HAP-1 (cell line): ENCODE results near the gene ADA.

Experiments
- DNase-seq, 2 experiments: peaks; one replicate each; pipeline ENCODE4 v3.0.0-alpha.2; 2016 to 2020; ENCODE audit warnings: low spot score in 2 of 2
- H3K27me3 ChIP-seq: fragments of 250-450 bp; sonication (Bioruptor Pico); 2 replicates; pipeline ENCODE4 v1.5.1; 2020; ENCODE audit warnings: low read depth, mild to moderate bottlenecking, moderate library complexity
- H3K36me3 ChIP-seq: fragments of 250-450 bp; sonication (Bioruptor Pico); replicated peaks from 2 replicates; pipeline ENCODE4 v1.5.1; 2020; ENCODE audit warnings: mild to moderate bottlenecking
- H3K4me1 ChIP-seq: fragments of 250-450 bp; sonication (Bioruptor Pico); 2 replicates; pipeline ENCODE4 v1.5.1; 2020; ENCODE audit warnings: mild to moderate bottlenecking
- H3K4me3 ChIP-seq: fragments of 250-450 bp; sonication (Bioruptor Pico); 2 replicates; pipeline ENCODE4 v1.5.1; 2020; ENCODE audit warnings: mild to moderate bottlenecking, moderate library complexity
- H3K9me3 ChIP-seq: fragments of 250-450 bp; sonication (Bioruptor Pico); 2 replicates; pipeline ENCODE4 v1.5.1; 2020; ENCODE audit warnings: mild to moderate bottlenecking, moderate library complexity
- in situ Hi-C: fragments of 300-500 bp; cut with MboI; formaldehyde crosslinking; loops from 3 replicates; pipeline ENCODE4 v1.14.3; 2020; ENCODE audit warnings: low sequenced_read_pairs, inconsistent platforms, mixed read lengths

Gene ADA

GRCh38 chr20:44633872-44634600 is 17.5 kb downstream of the ADA start:
- Histone ChIP-seq H3K27me3 (no peaks in the 10 kb centered on the region), H3K36me3 (no peaks in the 10 kb centered on the region; the same call in 1 of the 2 replicates), H3K9me3 (no peaks in the 10 kb centered on the region), H3K4me3 (no peak overlapping the region), H3K4me1 (peaks cover 4% of the 10 kb centered on the region; the same call in 1 of the 2 replicates)
- DNase-seq: no peak
- in situ Hi-C loops: no loop called here

GRCh38 chr20:44633187-44633810 is 18.2 kb downstream of the ADA start:
- Histone ChIP-seq H3K4me3 (no peak overlapping the region), H3K36me3 (no peaks in the 10 kb centered on the region; the same call in 1 of the 2 replicates), H3K4me1 (peaks cover 4% of the 10 kb centered on the region; the same call in 1 of the 2 replicates), H3K9me3 (no peaks in the 10 kb centered on the region), H3K27me3 (no peaks in the 10 kb centered on the region)
- DNase-seq: no peak
- in situ Hi-C loops: no loop called here

- no peaks in the 10 kb centered on the region for H3K27me3 ChIP-seq
- H3K4me3 ChIP-seq: no peak overlapping the region
- H3K4me1 ChIP-seq: peaks cover 4% of the 10 kb centered on the region; the same call in 1 of the 2 replicates
- in situ Hi-C loops: no loop called here
- no peaks in the 10 kb centered on the region; the same call in 1 of the 2 replicates for H3K36me3 ChIP-seq
- H3K9me3 ChIP-seq: no peaks in the 10 kb centered on the region
- no peak for DNase-seq
These were observed 19.3 kb downstream of the ADA start for GRCh38 chr20:44632103-44632752.

GRCh38 chr20:44630297-44630696 is 21.2 kb downstream of the ADA start:
- no peak for DNase-seq
- no peaks in the 10 kb centered on the region for H3K27me3 ChIP-seq
- H3K9me3 ChIP-seq: no peaks in the 10 kb centered on the region
- H3K4me3 ChIP-seq: no peak overlapping the region
- H3K4me1 ChIP-seq: peaks cover 4% of the 10 kb centered on the region; the same call in 1 of the 2 replicates
- in situ Hi-C loops: no loop called here
- H3K36me3 ChIP-seq: no peaks in the 10 kb centered on the region; the same call in 1 of the 2 replicates

- peaks cover 4% of the 10 kb centered on the region; the same call in 1 of the 2 replicates for H3K4me1 ChIP-seq
- no peak overlapping the region for H3K4me3 ChIP-seq
- H3K36me3 ChIP-seq: peaks cover under 1% of the 10 kb centered on the region; the same call in 1 of the 2 replicates
- H3K27me3 ChIP-seq: no peaks in the 10 kb centered on the region
- in situ Hi-C loops: no loop called here
- no peak for DNase-seq
- no peaks in the 10 kb centered on the region for H3K9me3 ChIP-seq
These were observed 22.0 kb downstream of the ADA start for GRCh38 chr20:44629542-44629941.

GRCh38 chr20:44629017-44629385 is 22.5 kb downstream of the ADA start:
- H3K9me3 ChIP-seq: no peaks in the 10 kb centered on the region
- peaks cover 4% of the 10 kb centered on the region; the same call in 1 of the 2 replicates for H3K4me1 ChIP-seq
- in situ Hi-C loops: no loop called here
- 0 out of 2 replicates have a peak, but pooled peaks cover 4% of the 10 kb centered on the region for H3K36me3 ChIP-seq
- H3K4me3 ChIP-seq: no peak overlapping the region
- DNase-seq: no peak
- no peaks in the 10 kb centered on the region for H3K27me3 ChIP-seq

- peaks cover 8% of the 10 kb centered on the region; the same call in 1 of the 2 replicates for H3K36me3 ChIP-seq
- in situ Hi-C loops: no loop called here
- H3K4me3 ChIP-seq: no peak overlapping the region
- no peaks in the 10 kb centered on the region for H3K9me3 ChIP-seq
- peaks cover 4% of the 10 kb centered on the region; the same call in 1 of the 2 replicates for H3K4me1 ChIP-seq
- no peak for DNase-seq
- no peaks in the 10 kb centered on the region for H3K27me3 ChIP-seq
These were observed 24.0 kb downstream of the ADA start for GRCh38 chr20:44627364-44628010.

- in situ Hi-C loops: no loop called here
These were observed 25.2 kb downstream of the ADA start for GRCh38 chr20:44626278-44626677.

GRCh38 chr20:44625361-44625760 is 26.1 kb downstream of the ADA start:
- H3K9me3 ChIP-seq: no peaks in the 10 kb centered on the region
- in situ Hi-C loops: no loop called here

More at GRCh38 chr20:44626278-44626677, 25.2 kb downstream of the ADA start:
- H3K27me3 ChIP-seq: no peaks in the 10 kb centered on the region
- no peak overlapping the region for H3K4me3 ChIP-seq
- peaks cover 8% of the 10 kb centered on the region; the same call in 1 of the 2 replicates for H3K36me3 ChIP-seq
- no peak for DNase-seq
- H3K9me3 ChIP-seq: no peaks in the 10 kb centered on the region
- peaks cover 4% of the 10 kb centered on the region; the same call in 1 of the 2 replicates for H3K4me1 ChIP-seq

GRCh38 chr20:44624743-44625271 is 26.7 kb downstream of the ADA start:
- no peaks in the 10 kb centered on the region for H3K4me1 ChIP-seq
- H3K9me3 ChIP-seq: no peaks in the 10 kb centered on the region
- no peaks in the 10 kb centered on the region for H3K27me3 ChIP-seq
- no peak overlapping the region for H3K4me3 ChIP-seq
- DNase-seq: no peak
- in situ Hi-C loops: loop anchor here (25.0 kb wide), 1 partner anchor 513 kb away; no protein-coding TSS in a partner anchor
- peaks cover 16% of the 10 kb centered on the region for H3K36me3 ChIP-seq

More at GRCh38 chr20:44625361-44625760, 26.1 kb downstream of the ADA start:
- DNase-seq: no peak
- Histone ChIP-seq H3K27me3 (no peaks in the 10 kb centered on the region), H3K36me3 (peaks cover 13% of the 10 kb centered on the region; the same call in 1 of the 2 replicates), H3K4me3 (no peak overlapping the region), H3K4me1 (peaks cover under 1% of the 10 kb centered on the region; the same call in 1 of the 2 replicates)

- Histone ChIP-seq H3K36me3 (peaks cover 22% of the 10 kb centered on the region), H3K9me3 (no peaks in the 10 kb centered on the region), H3K27me3 (no peaks in the 10 kb centered on the region), H3K4me3 (no peak overlapping the region), H3K4me1 (no peaks in the 10 kb centered on the region)
- in situ Hi-C loops: loop anchor here (25.0 kb wide), 1 partner anchor 512 kb away; no protein-coding TSS in a partner anchor
- no peak for DNase-seq
These were observed 27.3 kb downstream of the ADA start for GRCh38 chr20:44624152-44624551.

GRCh38 chr20:44622501-44623270 is 28.8 kb downstream of the ADA start:
- Histone ChIP-seq H3K4me3 (no peak overlapping the region), H3K4me1 (no peaks in the 10 kb centered on the region), H3K27me3 (no peaks in the 10 kb centered on the region), H3K9me3 (no peaks in the 10 kb centered on the region), H3K36me3 (peaks cover 22% of the 10 kb centered on the region)
- DNase-seq: no peak
- in situ Hi-C loops: loop anchor here (25.0 kb wide), 1 partner anchor 510 kb away; no protein-coding TSS in a partner anchor
